ENCODE results near the gene SPC25. TPM values are rescaled to one million over a fixed set of nuclear protein-coding genes. Genes with fewer than 3 reads are reported as not detected.

The SPC25 gene
- total and polyA plus RNA-seq, 4 experiments from 2014 or later = 0.33 TPM; not detected in 3

- Histone ChIP-seq H3K4me1 (ENCODE audit: insufficient read depth, low read length) (peaks cover 14% of the 10 kb centered on the region), H3K9me3 (ENCODE audit: control insufficient read depth in 1 of 2, low read length in 2 of 2) (peaks cover 0 to 4% of the 10 kb centered on the region in 2 donors), H3K27me3 (ENCODE audit: insufficient read depth, low read length) (no peaks in the 10 kb centered on the region), H3K27ac (ENCODE audit: low read depth, low read length) (no peak overlapping the region), H3K36me3 (ENCODE audit: insufficient read depth, low read length) (no peaks in the 10 kb centered on the region), H3K4me3 (ENCODE audit: low read length in 2 of 2) (no peak overlapping the region)
- Mint-ChIP-seq H3K4me3 (peak overlapping the region in 1 of 8 donors; percentile 35), H3K27ac (no peak overlapping the region), H3K4me1 (peaks cover 2 to 12% (median 9%) of the 10 kb centered on the region in 4 donors), H3K36me3 (no peaks in the 10 kb centered on the region), H3K9me3 (peaks cover 0 to 16% (median 8%) of the 10 kb centered on the region in 8 donors), H3K27me3 (peaks cover 5 to 15% of the 10 kb centered on the region in 2 donors)
- ChIA-PET CTCF (ENCODE audit: partially characterized antibody) (interaction anchor here (0.7 to 1.8 kb wide), 4 partner anchors 566 to 780 kb away, joined by 3 to 7 read pairs (median 4); no protein-coding TSS in a partner anchor), POLR2A (ENCODE audit: partially characterized antibody) (no interaction called here)
- no peak for DNase-seq
- intact Hi-C loops (cut with micrococcal nuclease) = no loop called here
These were observed 23.3 kb upstream of the SPC25 start for GRCh38 chr2:168913495-168913894.

GRCh38 chr2:168912901-168913369 lies 22.7 kb upstream of the SPC25 start:
- H3K27me3 ChIP-seq (ENCODE audit: insufficient read depth, low read length) = no peaks in the 10 kb centered on the region
- intact Hi-C loops (cut with micrococcal nuclease) = no loop called here
- peak overlapping the region in 4 of 8 donors; percentile 13 to 57 (median 51) for H3K4me3 Mint-ChIP-seq
- H3K27ac Mint-ChIP-seq = no peak overlapping the region
- ChIA-PET POLR2A (ENCODE audit: partially characterized antibody) (no interaction called here), CTCF (ENCODE audit: partially characterized antibody) (interaction anchor here (0.7 to 1.8 kb wide), 3 partner anchors 566 to 727 kb away, joined by 3 to 7 read pairs (median 5); no protein-coding TSS in a partner anchor)
- DNase-seq = no peak
- no peak overlapping the region for H3K27ac ChIP-seq (ENCODE audit: low read depth, low read length)
- H3K9me3 Mint-ChIP-seq = peaks cover 0 to 16% (median 8%) of the 10 kb centered on the region in 8 donors
- no peaks in the 10 kb centered on the region for H3K36me3 Mint-ChIP-seq
- peaks cover 7 to 15% of the 10 kb centered on the region in 2 donors for H3K27me3 Mint-ChIP-seq
- H3K9me3 ChIP-seq (ENCODE audit: control insufficient read depth in 1 of 2, low read length in 2 of 2) = peaks cover 0 to 4% of the 10 kb centered on the region in 2 donors
- H3K4me1 ChIP-seq (ENCODE audit: insufficient read depth, low read length) = peaks cover 14% of the 10 kb centered on the region
- no peaks in the 10 kb centered on the region for H3K36me3 ChIP-seq (ENCODE audit: insufficient read depth, low read length)
- peaks cover 2 to 12% (median 9%) of the 10 kb centered on the region in 4 donors for H3K4me1 Mint-ChIP-seq
- H3K4me3 ChIP-seq (ENCODE audit: low read length in 2 of 2) = no peak overlapping the region

GRCh38 chr2:168912466-168912865 lies 22.2 kb upstream of the SPC25 start:
- DNase-seq = no peak
- peak overlapping the region in 3 of 8 donors; percentile 46 to 57 (median 56) for H3K4me3 Mint-ChIP-seq
- no peak overlapping the region for H3K27ac Mint-ChIP-seq
- peaks cover 2 to 12% (median 9%) of the 10 kb centered on the region in 4 donors for H3K4me1 Mint-ChIP-seq
- Histone ChIP-seq H3K36me3 (ENCODE audit: insufficient read depth, low read length) (no peaks in the 10 kb centered on the region), H3K27me3 (ENCODE audit: insufficient read depth, low read length) (no peaks in the 10 kb centered on the region), H3K9me3 (ENCODE audit: control insufficient read depth in 1 of 2, low read length in 2 of 2) (peaks cover 0 to 4% of the 10 kb centered on the region in 2 donors), H3K4me3 (ENCODE audit: low read length in 2 of 2) (no peak overlapping the region), H3K27ac (ENCODE audit: low read depth, low read length) (no peak overlapping the region), H3K4me1 (ENCODE audit: insufficient read depth, low read length) (peaks cover 14% of the 10 kb centered on the region)
- ChIA-PET CTCF (ENCODE audit: partially characterized antibody) (interaction anchor here (1.5 to 1.8 kb wide), 2 partner anchors 565 to 575 kb away, joined by 5 to 7 read pairs; no protein-coding TSS in a partner anchor), POLR2A (ENCODE audit: partially characterized antibody) (no interaction called here)
- peaks cover 0 to 16% (median 8%) of the 10 kb centered on the region in 8 donors for H3K9me3 Mint-ChIP-seq
- no peaks in the 10 kb centered on the region for H3K36me3 Mint-ChIP-seq
- H3K27me3 Mint-ChIP-seq = peaks cover 8 to 19% of the 10 kb centered on the region in 2 donors
- intact Hi-C loops (cut with micrococcal nuclease) = no loop called here

- intact Hi-C loops (cut with micrococcal nuclease) = no loop called here
- Mint-ChIP-seq H3K27me3 (peaks cover 8 to 24% of the 10 kb centered on the region in 2 donors), H3K27ac (no peak overlapping the region), H3K4me3 (no peak overlapping the region), H3K9me3 (peaks cover 0 to 5% (median 2%) of the 10 kb centered on the region in 8 donors), H3K36me3 (no peaks in the 10 kb centered on the region), H3K4me1 (peaks cover 0 to 4% (median 3%) of the 10 kb centered on the region in 4 donors)
- POLR2A ChIA-PET (ENCODE audit: partially characterized antibody) = no interaction called here
- peaks cover under 1% of the 10 kb centered on the region for H3K4me1 ChIP-seq (ENCODE audit: insufficient read depth, low read length)
- no peaks in the 10 kb centered on the region for H3K9me3 ChIP-seq (ENCODE audit: control insufficient read depth in 1 of 2, low read length in 2 of 2)
- CTCF ChIA-PET (ENCODE audit: partially characterized antibody) = interaction anchor here (1.0 to 2.0 kb wide), 3 partner anchors 10 to 773 kb away, joined by 3 to 6 read pairs (median 3); no protein-coding TSS in a partner anchor
- no peaks in the 10 kb centered on the region for H3K36me3 ChIP-seq (ENCODE audit: insufficient read depth, low read length)
- no peak for DNase-seq
- no peak overlapping the region for H3K4me3 ChIP-seq (ENCODE audit: low read length in 2 of 2)
- no peaks in the 10 kb centered on the region for H3K27me3 ChIP-seq (ENCODE audit: insufficient read depth, low read length)
- H3K27ac ChIP-seq (ENCODE audit: low read depth, low read length) = no peak overlapping the region
These were observed 20.1 kb upstream of the SPC25 start for GRCh38 chr2:168910330-168910729.

GRCh38 chr2:168907940-168908662 lies 17.9 kb upstream of the SPC25 start:
- no peak overlapping the region for H3K4me3 ChIP-seq (ENCODE audit: low read length in 2 of 2)
- H3K9me3 ChIP-seq (ENCODE audit: control insufficient read depth in 1 of 2, low read length in 2 of 2) = no peaks in the 10 kb centered on the region
- no peak overlapping the region for H3K27ac ChIP-seq (ENCODE audit: low read depth, low read length)
- no peak for DNase-seq
- H3K9me3 Mint-ChIP-seq = no peaks in the 10 kb centered on the region
- no peak overlapping the region for H3K4me3 Mint-ChIP-seq
- intact Hi-C loops (cut with micrococcal nuclease) = no loop called here
- peaks cover 13 to 30% of the 10 kb centered on the region in 2 donors for H3K27me3 Mint-ChIP-seq
- ChIA-PET CTCF (ENCODE audit: partially characterized antibody) (interaction anchor here (2.0 kb wide), 1 partner anchor 13 kb away, joined by 6 read pairs; no protein-coding TSS in a partner anchor), POLR2A (ENCODE audit: partially characterized antibody) (no interaction called here)
- no peaks in the 10 kb centered on the region for H3K36me3 Mint-ChIP-seq
- no peaks in the 10 kb centered on the region for H3K27me3 ChIP-seq (ENCODE audit: insufficient read depth, low read length)
- no peaks in the 10 kb centered on the region for H3K36me3 ChIP-seq (ENCODE audit: insufficient read depth, low read length)
- H3K4me1 Mint-ChIP-seq = peaks cover 0 to 4% (median 2%) of the 10 kb centered on the region in 4 donors
- no peak overlapping the region for H3K27ac Mint-ChIP-seq
- H3K4me1 ChIP-seq (ENCODE audit: insufficient read depth, low read length) = no peaks in the 10 kb centered on the region

GRCh38 chr2:168904358-168904757 lies 14.1 kb upstream of the SPC25 start:
- intact Hi-C loops (cut with micrococcal nuclease) = no loop called here

GRCh38 chr2:168903888-168904287 lies 13.7 kb upstream of the SPC25 start:
- no peak overlapping the region for H3K4me3 ChIP-seq (ENCODE audit: low read length in 2 of 2)

More at GRCh38 chr2:168904358-168904757, 14.1 kb upstream of the SPC25 start:
- H3K36me3 ChIP-seq (ENCODE audit: insufficient read depth, low read length) = no peaks in the 10 kb centered on the region
- no peak overlapping the region for H3K4me3 ChIP-seq (ENCODE audit: low read length in 2 of 2)
- no peaks in the 10 kb centered on the region for H3K27me3 ChIP-seq (ENCODE audit: insufficient read depth, low read length)
- H3K9me3 Mint-ChIP-seq = no peaks in the 10 kb centered on the region
- peaks cover 11 to 23% of the 10 kb centered on the region in 2 donors for H3K27me3 Mint-ChIP-seq
- H3K36me3 Mint-ChIP-seq = no peaks in the 10 kb centered on the region
- H3K27ac Mint-ChIP-seq = no peak overlapping the region
- no peaks in the 10 kb centered on the region for H3K4me1 Mint-ChIP-seq
- ChIA-PET CTCF (ENCODE audit: partially characterized antibody) (no interaction called here), POLR2A (ENCODE audit: partially characterized antibody) (no interaction called here)
- no peak for DNase-seq
- no peaks in the 10 kb centered on the region for H3K4me1 ChIP-seq (ENCODE audit: insufficient read depth, low read length)
- no peaks in the 10 kb centered on the region for H3K9me3 ChIP-seq (ENCODE audit: control insufficient read depth in 1 of 2, low read length in 2 of 2)
- H3K27ac ChIP-seq (ENCODE audit: low read depth, low read length) = no peak overlapping the region
- no peak overlapping the region for H3K4me3 Mint-ChIP-seq

More at GRCh38 chr2:168903888-168904287, 13.7 kb upstream of the SPC25 start:
- no peaks in the 10 kb centered on the region for H3K9me3 ChIP-seq (ENCODE audit: control insufficient read depth in 1 of 2, low read length in 2 of 2)
- Mint-ChIP-seq H3K27ac (no peak overlapping the region), H3K36me3 (no peaks in the 10 kb centered on the region), H3K9me3 (no peaks in the 10 kb centered on the region), H3K27me3 (peaks cover 11 to 23% of the 10 kb centered on the region in 2 donors), H3K4me1 (no peaks in the 10 kb centered on the region), H3K4me3 (no peak overlapping the region)
- H3K27ac ChIP-seq (ENCODE audit: low read depth, low read length) = no peak overlapping the region
- H3K27me3 ChIP-seq (ENCODE audit: insufficient read depth, low read length) = no peaks in the 10 kb centered on the region
- ChIA-PET POLR2A (ENCODE audit: partially characterized antibody) (no interaction called here), CTCF (ENCODE audit: partially characterized antibody) (no interaction called here)
- DNase-seq = no peak
- no peaks in the 10 kb centered on the region for H3K4me1 ChIP-seq (ENCODE audit: insufficient read depth, low read length)
- H3K36me3 ChIP-seq (ENCODE audit: insufficient read depth, low read length) = no peaks in the 10 kb centered on the region
- intact Hi-C loops (cut with micrococcal nuclease) = no loop called here
